HL-60 (cell line): ENCODE data around the gene NRCAM.

ENCODE experiments used
- DNase-seq, 2 experiments: peaks; one replicate each; pipeline ENCODE4 v3.0.0-alpha.2; 2010 to 2020; ENCODE audit warnings: low read depth in 1 of 2, low spot score in 1 of 2
- H3K27ac ChIP-seq: fragments of 250-450 bp; sonication (Bioruptor Pico); replicated peaks from 2 replicates; pipeline ENCODE4 v1.5.1; 2020; ENCODE audit warnings: mild to moderate bottlenecking, moderate library complexity
- H3K27me3 ChIP-seq: fragments of 250-450 bp; sonication (Bioruptor Pico); 2 replicates; pipeline ENCODE4 v1.5.1; 2021; ENCODE audit warnings: mild to moderate bottlenecking, moderate library complexity; ENCODE audit not compliant: insufficient read depth, poor library complexity, severe bottlenecking
- H3K4me3 ChIP-seq: replicated peaks from 2 replicates; pipeline ENCODE4 v1.5.1; 2011; ENCODE audit warnings: mild to moderate bottlenecking, control low read depth, low read length; ENCODE audit not compliant: insufficient read depth
- GABPA ChIP-seq: IDR thresholded peaks from 2 replicates; pipeline ENCODE4 v1.6.1; 2012; ENCODE audit warnings: low read depth
- POLR2AphosphoS5 ChIP-seq: IDR thresholded peaks from 2 replicates; pipeline ENCODE4 v1.6.1; 2012; ENCODE audit warnings: low read depth
- SPI1 ChIP-seq: IDR thresholded peaks from 2 replicates; pipeline ENCODE4 v1.6.1; 2012; ENCODE audit warnings: low read depth, mild to moderate bottlenecking, borderline replicate concordance
- TF ChIP-seq, protein P1 (sequence below): IDR thresholded peaks from one replicate; pipeline ENCODE4 v1.5.1; 2011; ENCODE audit warnings: low read length, control low read depth, inconsistent platforms; ENCODE audit not compliant: insufficient read depth
- TF ChIP-seq, protein P2 (sequence below): IDR thresholded peaks from 2 replicates; pipeline ENCODE4 v1.6.1; 2012; ENCODE audit warnings: low read depth; ENCODE audit not compliant: insufficient replicate concordance

Gene NRCAM

GRCh38 chr7:108190891-108191290 lies 265.3 kb downstream of the NRCAM start:
- no peak for TF ChIP-seq SPI1
- TF ChIP-seq, protein P1, sequence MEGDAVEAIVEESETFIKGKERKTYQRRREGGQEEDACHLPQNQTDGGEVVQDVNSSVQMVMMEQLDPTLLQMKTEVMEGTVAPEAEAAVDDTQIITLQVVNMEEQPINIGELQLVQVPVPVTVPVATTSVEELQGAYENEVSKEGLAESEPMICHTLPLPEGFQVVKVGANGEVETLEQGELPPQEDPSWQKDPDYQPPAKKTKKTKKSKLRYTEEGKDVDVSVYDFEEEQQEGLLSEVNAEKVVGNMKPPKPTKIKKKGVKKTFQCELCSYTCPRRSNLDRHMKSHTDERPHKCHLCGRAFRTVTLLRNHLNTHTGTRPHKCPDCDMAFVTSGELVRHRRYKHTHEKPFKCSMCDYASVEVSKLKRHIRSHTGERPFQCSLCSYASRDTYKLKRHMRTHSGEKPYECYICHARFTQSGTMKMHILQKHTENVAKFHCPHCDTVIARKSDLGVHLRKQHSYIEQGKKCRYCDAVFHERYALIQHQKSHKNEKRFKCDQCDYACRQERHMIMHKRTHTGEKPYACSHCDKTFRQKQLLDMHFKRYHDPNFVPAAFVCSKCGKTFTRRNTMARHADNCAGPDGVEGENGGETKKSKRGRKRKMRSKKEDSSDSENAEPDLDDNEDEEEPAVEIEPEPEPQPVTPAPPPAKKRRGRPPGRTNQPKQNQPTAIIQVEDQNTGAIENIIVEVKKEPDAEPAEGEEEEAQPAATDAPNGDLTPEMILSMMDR, result no peak
- TF ChIP-seq, protein P2, sequence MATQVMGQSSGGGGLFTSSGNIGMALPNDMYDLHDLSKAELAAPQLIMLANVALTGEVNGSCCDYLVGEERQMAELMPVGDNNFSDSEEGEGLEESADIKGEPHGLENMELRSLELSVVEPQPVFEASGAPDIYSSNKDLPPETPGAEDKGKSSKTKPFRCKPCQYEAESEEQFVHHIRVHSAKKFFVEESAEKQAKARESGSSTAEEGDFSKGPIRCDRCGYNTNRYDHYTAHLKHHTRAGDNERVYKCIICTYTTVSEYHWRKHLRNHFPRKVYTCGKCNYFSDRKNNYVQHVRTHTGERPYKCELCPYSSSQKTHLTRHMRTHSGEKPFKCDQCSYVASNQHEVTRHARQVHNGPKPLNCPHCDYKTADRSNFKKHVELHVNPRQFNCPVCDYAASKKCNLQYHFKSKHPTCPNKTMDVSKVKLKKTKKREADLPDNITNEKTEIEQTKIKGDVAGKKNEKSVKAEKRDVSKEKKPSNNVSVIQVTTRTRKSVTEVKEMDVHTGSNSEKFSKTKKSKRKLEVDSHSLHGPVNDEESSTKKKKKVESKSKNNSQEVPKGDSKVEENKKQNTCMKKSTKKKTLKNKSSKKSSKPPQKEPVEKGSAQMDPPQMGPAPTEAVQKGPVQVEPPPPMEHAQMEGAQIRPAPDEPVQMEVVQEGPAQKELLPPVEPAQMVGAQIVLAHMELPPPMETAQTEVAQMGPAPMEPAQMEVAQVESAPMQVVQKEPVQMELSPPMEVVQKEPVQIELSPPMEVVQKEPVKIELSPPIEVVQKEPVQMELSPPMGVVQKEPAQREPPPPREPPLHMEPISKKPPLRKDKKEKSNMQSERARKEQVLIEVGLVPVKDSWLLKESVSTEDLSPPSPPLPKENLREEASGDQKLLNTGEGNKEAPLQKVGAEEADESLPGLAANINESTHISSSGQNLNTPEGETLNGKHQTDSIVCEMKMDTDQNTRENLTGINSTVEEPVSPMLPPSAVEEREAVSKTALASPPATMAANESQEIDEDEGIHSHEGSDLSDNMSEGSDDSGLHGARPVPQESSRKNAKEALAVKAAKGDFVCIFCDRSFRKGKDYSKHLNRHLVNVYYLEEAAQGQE, result no peak
- TF ChIP-seq POLR2AphosphoS5, result no peak
- no peak for TF ChIP-seq GABPA

DNA sequence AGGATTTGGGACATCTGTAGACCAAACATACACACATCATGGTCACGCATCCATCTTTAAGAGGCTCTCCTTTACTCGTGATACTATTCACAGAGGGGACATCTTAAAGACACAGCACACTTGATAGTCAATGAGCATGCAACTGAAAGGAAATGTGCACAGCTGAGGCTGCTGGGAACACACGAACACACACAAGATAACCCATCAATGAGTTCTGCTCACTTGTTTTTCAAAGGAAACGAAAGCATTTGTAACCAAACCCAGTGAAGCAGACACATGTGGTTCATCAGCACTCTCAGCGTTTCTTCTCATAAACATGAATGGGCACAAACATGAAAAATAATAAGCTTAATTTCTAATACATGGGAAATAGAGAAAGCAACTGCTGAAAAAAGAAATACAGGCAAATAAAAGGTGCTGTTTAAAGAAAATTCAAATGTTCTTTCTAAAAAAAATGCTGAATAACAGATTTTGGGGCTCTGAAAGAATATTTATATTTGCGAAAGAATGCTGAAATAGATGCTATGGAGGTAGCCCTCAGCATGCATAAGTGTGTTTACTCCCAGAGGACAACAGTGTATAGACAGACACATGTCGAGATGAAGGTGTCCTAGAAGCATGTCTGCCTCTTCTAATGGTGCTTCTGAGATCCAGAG lies 266.4 kb downstream of the NRCAM start:
- Histone ChIP-seq H3K27ac (no peak overlapping the region), H3K27me3 (no peaks in the 10 kb centered on the region), H3K4me3 (no peak overlapping the region)
- no peak for DNase-seq
- TF ChIP-seq SPI1 (no peak), GABPA (no peak), POLR2AphosphoS5 (no peak)
- TF ChIP-seq, protein P1, result no peak
- TF ChIP-seq, protein P2, result no peak

More at GRCh38 chr7:108190891-108191290, 265.3 kb downstream of the NRCAM start:
- DNase-seq, result no peak
- Histone ChIP-seq H3K4me3 (no peak overlapping the region), H3K27ac (no peak overlapping the region), H3K27me3 (no peaks in the 10 kb centered on the region)

GRCh38 chr7:108188724-108189123 lies 267.5 kb downstream of the NRCAM start:
- no peak for TF ChIP-seq SPI1
- TF ChIP-seq, protein P2, result no peak
- TF ChIP-seq, protein P1, result no peak
- Histone ChIP-seq H3K4me3 (no peak overlapping the region), H3K27ac (no peak overlapping the region), H3K27me3 (no peaks in the 10 kb centered on the region)
- DNase-seq, result no peak
